GM19239 (cell line): ENCODE data around the gene C1orf21.

Experiments used
- DNase-seq: peaks from one replicate; pipeline ENCODE4 v3.0.0; 2011; ENCODE audit warnings: low spot score; ENCODE audit not compliant: insufficient read length
- FAIRE-seq: peaks from 2 replicates; lab custom pipeline; 2011; peaks lifted over from hg19 to GRCh38; lab: Jason Lieb, UNC

C1orf21 gene

GRCh38 chr1:184639205-184639604 lies 252.4 kb downstream of the C1orf21 start:
- DNase-seq (no peak), FAIRE-seq (no peak)

DNA sequence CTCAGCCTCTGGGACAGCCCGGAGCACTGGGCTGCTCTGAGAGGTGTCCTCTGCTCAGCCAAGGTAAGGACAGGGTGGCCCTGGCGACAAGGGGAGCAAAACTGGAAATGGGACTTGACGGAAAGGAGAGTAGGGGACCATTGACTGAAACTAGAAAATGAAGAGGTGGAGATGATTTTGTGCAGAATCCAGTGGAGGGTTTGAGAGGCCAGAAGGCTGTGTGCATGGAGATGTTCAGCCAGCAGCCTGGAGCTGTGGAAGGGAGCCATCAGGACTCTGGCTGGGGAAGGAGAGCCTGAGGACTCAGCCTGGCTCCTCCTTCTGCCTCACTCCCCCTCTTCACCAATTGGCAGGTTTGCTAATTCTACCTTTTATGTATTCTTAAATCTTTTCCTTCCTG lies 253.7 kb downstream of the C1orf21 start:
- DNase-seq: no peak
- FAIRE-seq: no peak

DNA sequence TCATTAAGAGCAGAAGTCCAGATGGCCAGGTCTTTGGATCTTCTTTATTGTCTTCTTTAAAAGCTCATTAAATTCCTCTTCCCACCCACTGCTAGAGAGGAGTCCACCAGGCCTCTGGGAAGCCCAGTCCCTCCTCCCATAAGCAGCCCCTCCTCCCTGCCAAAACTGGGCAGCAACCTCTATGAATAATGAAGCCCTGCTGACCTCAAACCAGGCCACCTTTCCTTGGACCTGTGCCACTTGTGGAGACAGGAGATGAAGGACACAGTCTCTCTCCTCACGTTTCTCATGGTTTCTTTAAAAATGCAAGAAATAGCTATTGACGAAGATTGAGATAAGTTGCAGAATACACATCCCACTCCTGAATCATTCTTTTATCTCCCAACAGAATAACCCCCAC lies 255.1 kb downstream of the C1orf21 start:
- no peak for DNase-seq
- no peak for FAIRE-seq

DNA sequence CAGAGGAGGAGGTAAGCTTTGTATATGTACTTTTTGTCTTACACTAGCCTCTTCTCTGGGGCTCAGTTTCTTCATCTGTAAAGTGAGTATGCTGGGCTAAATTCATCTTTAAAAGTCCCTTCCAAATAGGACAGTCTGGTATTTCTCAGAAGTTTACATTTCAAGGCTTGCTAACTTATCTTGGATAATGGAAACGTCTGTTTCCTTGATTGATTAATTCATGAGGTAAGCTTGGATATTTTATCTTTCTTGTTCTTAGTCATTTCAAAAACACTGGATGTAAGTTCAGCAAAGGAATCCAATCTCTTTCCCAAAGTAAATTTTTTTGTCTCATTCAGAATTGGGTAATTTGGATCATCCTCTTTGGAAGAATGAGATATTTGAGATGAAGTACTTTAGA lies 256.8 kb downstream of the C1orf21 start:
- DNase-seq: no peak
- no peak for FAIRE-seq

GRCh38 chr1:184644771-184645170 lies 257.9 kb downstream of the C1orf21 start:
- DNase-seq: no peak
- FAIRE-seq: no peak

- FAIRE-seq: no peak
Measured at GRCh38 chr1:184646178-184646701, 259.4 kb downstream of the C1orf21 start.

GRCh38 chr1:184646824-184647223 lies 260.0 kb downstream of the C1orf21 start:
- DNase-seq (no peak), FAIRE-seq (no peak)

More at GRCh38 chr1:184646178-184646701, 259.4 kb downstream of the C1orf21 start:
- no peak for DNase-seq

GRCh38 chr1:184647471-184647870 lies 260.6 kb downstream of the C1orf21 start:
- FAIRE-seq: no peak
- no peak for DNase-seq

- DNase-seq (no peak), FAIRE-seq (no peak)
Measured at GRCh38 chr1:184648160-184648855, 261.5 kb downstream of the C1orf21 start.

GRCh38 chr1:184648856-184649201 lies 262.0 kb downstream of the C1orf21 start:
- DNase-seq (no peak), FAIRE-seq (no peak)

DNA sequence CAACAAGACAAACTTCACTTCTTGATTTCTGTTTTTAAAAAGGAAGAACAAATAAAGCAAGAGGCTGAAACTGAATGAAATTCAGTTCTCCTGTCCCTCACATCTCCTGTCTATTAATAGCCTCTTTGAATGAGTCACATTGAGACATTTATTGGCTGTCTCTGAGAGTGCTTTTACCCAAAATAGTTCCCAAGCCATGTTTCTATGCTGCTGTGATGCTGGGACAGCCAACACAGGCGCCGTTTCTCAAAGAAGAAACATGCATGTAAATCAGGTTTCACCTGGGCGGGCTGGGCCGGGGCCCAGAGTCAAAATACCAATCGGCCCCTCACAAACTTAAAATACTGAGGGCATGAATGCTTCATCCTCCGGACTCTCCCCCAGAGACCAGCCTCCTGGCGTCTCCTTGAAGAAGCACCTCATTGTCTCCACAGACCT lies 262.6 kb downstream of the C1orf21 start:
- no peak for DNase-seq
- peak; percentile 14 for FAIRE-seq

- DNase-seq (no peak), FAIRE-seq (no peak)
Measured at GRCh38 chr1:184650177-184650866, 263.5 kb downstream of the C1orf21 start.

DNA sequence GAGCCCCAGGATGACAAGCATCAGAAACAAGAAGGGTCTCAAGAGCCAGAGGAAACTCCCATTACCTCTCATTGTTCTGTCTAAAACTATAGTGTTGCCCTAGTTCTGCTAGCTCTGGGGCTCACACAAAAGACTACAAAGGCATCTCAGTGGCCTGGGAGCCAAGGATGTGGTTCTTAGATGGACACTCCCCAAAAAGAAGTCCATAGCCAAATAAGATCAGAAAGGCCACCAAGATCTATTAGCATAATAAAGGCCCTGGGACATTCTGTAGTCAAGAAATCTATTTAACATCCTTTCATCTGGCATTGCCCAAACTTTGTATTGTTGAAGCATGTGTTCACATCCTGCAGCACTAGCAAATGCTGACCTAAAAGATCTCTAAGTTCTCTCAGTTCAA lies 268.4 kb downstream of the C1orf21 start:
- DNase-seq: no peak
- FAIRE-seq: no peak

- no peak for FAIRE-seq
- DNase-seq: no peak
Measured at GRCh38 chr1:184656221-184656620, 269.4 kb downstream of the C1orf21 start.

- FAIRE-seq: no peak
- no peak for DNase-seq
Measured at GRCh38 chr1:184658055-184658454, 271.2 kb downstream of the C1orf21 start.

DNA sequence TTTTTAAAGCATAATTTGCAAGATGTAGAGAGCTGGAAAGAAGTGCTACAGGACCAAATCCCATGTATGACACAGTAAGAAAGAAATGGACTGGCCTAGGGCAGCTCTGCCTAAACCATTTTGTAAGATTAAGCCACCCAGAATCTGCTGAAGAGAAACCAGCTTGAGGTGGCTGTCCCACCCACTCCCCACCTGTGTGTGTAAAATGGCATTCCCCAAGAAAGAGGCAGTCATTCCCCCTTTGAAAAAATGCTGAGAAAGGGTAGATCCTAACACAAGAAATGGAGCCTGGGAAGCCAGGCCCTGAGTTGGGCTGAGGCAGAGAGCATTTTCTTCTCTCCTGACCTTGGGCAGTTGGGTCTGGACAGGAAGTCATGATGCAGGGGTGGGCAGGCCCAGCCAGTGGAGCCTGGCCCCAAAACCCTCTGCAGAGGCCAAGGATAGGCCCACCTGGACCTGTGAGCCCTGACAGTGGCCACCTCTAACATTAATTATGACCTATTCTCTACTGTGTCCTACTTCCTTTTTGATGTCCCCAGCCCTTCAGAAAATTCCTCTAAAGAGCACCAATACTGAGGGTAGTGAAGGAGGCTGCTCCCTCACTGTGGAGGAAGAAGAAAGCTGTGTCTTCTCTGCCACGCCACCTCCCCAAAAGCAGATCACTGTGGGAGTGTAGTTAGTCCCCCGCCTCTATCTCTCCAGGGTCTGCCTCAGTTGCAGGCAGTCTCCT lies 273.8 kb downstream of the C1orf21 start:
- DNase-seq (no peak), FAIRE-seq (no peak)

DNA sequence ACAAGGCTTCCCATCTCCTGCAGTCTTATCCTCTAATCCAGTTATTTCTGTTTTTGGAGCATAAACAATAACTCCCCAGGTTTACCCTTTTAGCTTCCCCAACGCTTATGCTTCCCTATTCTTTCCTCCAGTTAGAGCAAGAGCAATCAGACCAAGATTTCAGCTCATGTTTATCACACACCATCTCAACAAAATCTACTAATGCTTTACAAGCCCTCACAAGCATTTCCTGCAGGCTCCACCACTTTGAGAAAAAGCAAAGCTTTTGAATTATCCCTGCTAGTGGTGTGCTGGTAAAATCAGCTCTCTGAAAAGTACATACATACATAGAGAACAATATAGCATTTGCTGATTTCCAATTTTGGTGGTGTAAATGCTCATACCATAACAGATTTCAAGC lies 275.0 kb downstream of the C1orf21 start:
- DNase-seq (no peak), FAIRE-seq (no peak)

GRCh38 chr1:184664042-184664660 lies 277.3 kb downstream of the C1orf21 start:
- DNase-seq (peak; percentile 31), FAIRE-seq (no peak)

GRCh38 chr1:184664661-184665060 lies 277.8 kb downstream of the C1orf21 start:
- DNase-seq (no peak), FAIRE-seq (no peak)

DNA sequence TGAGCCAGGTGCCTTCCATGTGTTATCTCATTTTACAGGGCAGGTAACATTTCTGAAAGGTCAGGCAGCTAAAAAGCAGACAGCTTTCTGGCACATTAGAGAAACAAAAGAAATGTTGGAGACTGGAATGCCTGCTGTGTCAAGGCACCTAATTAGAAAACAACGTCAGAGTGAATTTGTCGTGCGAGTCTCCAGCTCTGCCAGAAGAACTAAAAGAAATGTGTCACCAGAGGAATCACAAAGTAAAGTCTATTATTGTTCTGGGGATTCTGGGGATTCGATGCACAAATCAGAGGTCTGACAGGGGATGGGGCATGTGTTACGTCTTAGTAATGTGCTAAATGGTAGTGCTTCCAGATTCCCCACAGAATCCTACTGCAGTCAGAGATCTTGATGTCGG lies 278.5 kb downstream of the C1orf21 start:
- DNase-seq (no peak), FAIRE-seq (no peak)

- no peak for DNase-seq
- FAIRE-seq: no peak
Measured at GRCh38 chr1:184669391-184669790, 282.6 kb downstream of the C1orf21 start.
